Upper lobe of left lung (tissue), 6 donors: ENCODE measurements around the gene PPP6R3. TPM values are rescaled to one million over a fixed set of nuclear protein-coding genes. Genes with fewer than 3 reads are reported as not detected.

Experiments used
- ATAC-seq, 2 donors: fragments of 200-7000 bp; cut with Tn5 transposase; one replicate each; pipeline ENCODE4 v1.9.1; 2022; ENCODE audit warnings: mild to moderate bottlenecking in 2 of 2, moderate library complexity in 2 of 2; ENCODE audit not compliant: low FRiP score in 2 of 2
- DNase-seq, 2 donors: peaks; one replicate each; pipeline ENCODE4 v3.0.0-alpha.2; 2019 to 2020
- H3K27ac ChIP-seq, 4 donors: fragments of 200-600 bp; sonication (generic); one replicate each; pipeline ENCODE4 v1.5.1; 2016 to 2019
- H3K27me3 ChIP-seq, 4 donors: fragments of 200-600 bp; sonication (generic); one replicate each; pipeline ENCODE4 v1.5.1; 2017 to 2019
- H3K36me3 ChIP-seq, 4 donors: fragments of 200-600 bp; sonication (generic); one replicate each; pipeline ENCODE4 v1.5.1; 2016 to 2019
- H3K4me1 ChIP-seq, 4 donors: fragments of 200-600 bp; sonication (generic); one replicate each; pipeline ENCODE4 v1.5.1; 2018 to 2019
- H3K4me3 ChIP-seq, 4 donors: fragments of 200-600 bp; sonication (generic); one replicate each; pipeline ENCODE4 v1.5.1; 2017 to 2019; ENCODE audit warnings: mild to moderate bottlenecking in 2 of 4, moderate library complexity in 1 of 4
- H3K9me3 ChIP-seq, 4 donors: fragments of 200-600 bp; sonication (generic); one replicate each; pipeline ENCODE4 v1.5.1; 2018 to 2019
- EP300 ChIP-seq, 4 donors: sonication (generic); formaldehyde crosslinking; IDR thresholded peaks; one replicate each; pipeline ENCODE4 v1.5.1; 2017; ENCODE audit warnings: antibody characterized with exemption in 4 of 4, control low read depth in 2 of 4
- POLR2A ChIP-seq, 4 donors: fragments of 450-650 bp; IDR thresholded peaks; one replicate each; pipeline ENCODE4 v1.5.1; 2016 to 2017; ENCODE audit warnings: antibody characterized with exemption in 4 of 4, mild to moderate bottlenecking in 2 of 4
- POLR2AphosphoS5 ChIP-seq, 2 donors: sonication (generic); formaldehyde crosslinking; IDR thresholded peaks; one replicate each; pipeline ENCODE4 v1.5.1; 2017; ENCODE audit warnings: antibody characterized with exemption in 2 of 2
- WGBS, 2 donors: methylation state at CpG; one replicate each; pipeline ENCODE4 v1.1.5; 2017 to 2018; 5-methylcytosine and 5-hydroxymethylcytosine counted together
- total RNA-seq, 6 donors: library from RNA; depleted of rRNA in 4 of 6; stranded (reverse); fragments of >200 nt in 4 of 6; gene quantifications; one replicate each; pipeline versions ENCODE4 v1.1.0 to v1.2.1, GENCODE V29; 2016 to 2021
- TF ChIP-seq, protein P1 (sequence below), 6 experiments: fragments of 450-650 bp in 4 of 6; fragments of 200-600 bp in 2 of 6; sonication (generic) in 2 of 6; IDR thresholded peaks; one replicate each; pipeline ENCODE4 v1.5.1; 2016 to 2019; ENCODE audit warnings: antibody characterized with exemption in 6 of 6
- donor health status: DM: no; HTN: no; CAD: no; lungs with moderate emphysema.
- donor health status: DM: no; HTN: yes; CAD: no; lungs with severe emphysema.

PPP6R3 gene
- total RNA-seq, 6 donors from 2014 or later, result 75.7 to 195 (median 114) TPM

DNA sequence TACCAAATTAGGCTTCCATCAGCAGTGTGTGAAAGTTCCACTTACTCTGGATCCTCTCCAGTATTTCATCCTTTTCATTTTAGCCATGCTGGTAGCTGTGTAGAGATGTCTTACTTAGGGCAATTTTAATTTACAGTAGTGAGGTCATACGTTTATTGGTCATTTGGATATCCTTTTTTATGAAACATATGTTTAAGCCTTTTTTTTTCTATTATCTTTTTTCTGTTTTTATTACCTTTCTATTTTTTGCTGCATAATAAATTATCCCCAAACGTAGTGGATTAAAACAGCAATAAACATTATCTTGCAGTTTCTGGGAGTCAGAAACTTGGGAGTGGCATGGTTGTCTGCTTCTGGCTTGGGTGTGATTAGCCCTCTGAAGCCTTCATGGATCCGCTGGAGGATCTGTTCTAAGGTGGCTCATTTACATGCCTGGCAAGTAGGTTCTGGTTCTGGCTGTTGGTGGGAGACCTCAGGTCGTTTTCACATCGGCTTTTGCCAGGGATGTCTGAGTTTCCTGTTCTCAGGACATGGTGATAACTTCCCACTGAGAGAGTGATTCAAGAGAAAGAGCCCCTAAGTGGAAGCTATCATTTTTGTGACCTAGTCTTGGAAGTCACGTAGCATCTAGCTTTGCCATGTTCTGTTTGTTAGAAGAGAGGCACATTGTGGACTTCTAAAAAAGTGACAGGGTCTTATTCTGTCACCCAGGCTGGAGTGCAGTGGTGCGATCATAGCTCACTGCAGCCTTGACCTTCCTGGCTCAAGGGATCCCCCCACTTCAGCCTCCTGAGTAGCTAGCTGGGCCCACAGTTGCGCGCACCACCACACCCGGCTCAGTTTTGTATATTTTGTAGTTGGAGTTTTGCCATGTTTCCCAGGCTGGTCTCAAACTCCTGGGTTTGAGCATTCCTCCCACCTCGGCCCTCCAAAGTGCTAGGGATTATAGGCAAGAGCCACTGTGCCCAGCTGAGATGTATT, 38.6 kb downstream of the PPP6R3 start:
- peaks cover 48 to 67% (median 55%) of the 10 kb centered on the region in 4 donors for H3K4me1 ChIP-seq
- TF ChIP-seq POLR2A (IDR thresholded peaks at IDR 0.05), result no peak
- no peak for TF ChIP-seq EP300 (IDR thresholded peaks at IDR 0.05)
- TF ChIP-seq, protein P1, sequence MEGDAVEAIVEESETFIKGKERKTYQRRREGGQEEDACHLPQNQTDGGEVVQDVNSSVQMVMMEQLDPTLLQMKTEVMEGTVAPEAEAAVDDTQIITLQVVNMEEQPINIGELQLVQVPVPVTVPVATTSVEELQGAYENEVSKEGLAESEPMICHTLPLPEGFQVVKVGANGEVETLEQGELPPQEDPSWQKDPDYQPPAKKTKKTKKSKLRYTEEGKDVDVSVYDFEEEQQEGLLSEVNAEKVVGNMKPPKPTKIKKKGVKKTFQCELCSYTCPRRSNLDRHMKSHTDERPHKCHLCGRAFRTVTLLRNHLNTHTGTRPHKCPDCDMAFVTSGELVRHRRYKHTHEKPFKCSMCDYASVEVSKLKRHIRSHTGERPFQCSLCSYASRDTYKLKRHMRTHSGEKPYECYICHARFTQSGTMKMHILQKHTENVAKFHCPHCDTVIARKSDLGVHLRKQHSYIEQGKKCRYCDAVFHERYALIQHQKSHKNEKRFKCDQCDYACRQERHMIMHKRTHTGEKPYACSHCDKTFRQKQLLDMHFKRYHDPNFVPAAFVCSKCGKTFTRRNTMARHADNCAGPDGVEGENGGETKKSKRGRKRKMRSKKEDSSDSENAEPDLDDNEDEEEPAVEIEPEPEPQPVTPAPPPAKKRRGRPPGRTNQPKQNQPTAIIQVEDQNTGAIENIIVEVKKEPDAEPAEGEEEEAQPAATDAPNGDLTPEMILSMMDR (IDR thresholded peaks at IDR 0.05), result no peak
- no peak for TF ChIP-seq POLR2AphosphoS5 (IDR thresholded peaks at IDR 0.05)
- peak overlapping the region in 1 of 4 donors; percentile 23 for H3K27ac ChIP-seq
- H3K36me3 ChIP-seq, result no peaks in the 10 kb centered on the region
- H3K27me3 ChIP-seq, result no peaks in the 10 kb centered on the region
- no peaks in the 10 kb centered on the region for H3K9me3 ChIP-seq
- WGBS, 2 donors, result 63 to 64% methylated on average over 11 of the region's 11 CpGs
- DNase-seq (no peak), ATAC-seq (no peak)
- H3K4me3 ChIP-seq, result no peak overlapping the region

DNA sequence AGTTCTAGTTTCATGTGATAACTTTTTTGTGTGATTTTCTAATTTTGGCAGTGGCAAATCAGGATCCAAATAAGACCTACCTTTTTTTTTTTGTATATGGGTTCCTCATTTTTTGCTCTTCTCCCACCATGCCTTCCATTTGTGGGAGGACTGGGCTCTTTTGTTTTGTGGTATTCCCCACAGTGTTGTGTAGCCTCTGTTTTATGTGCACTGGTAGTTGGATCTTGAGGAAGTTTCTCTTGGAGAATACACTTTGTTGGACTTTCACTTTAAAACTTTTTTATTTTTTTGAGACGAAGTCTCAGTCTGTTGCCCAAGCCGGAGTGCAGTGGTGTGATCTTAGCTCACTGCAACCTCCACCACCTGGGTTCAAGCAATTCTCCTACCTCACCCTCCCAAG, 39.7 kb downstream of the PPP6R3 start:
- DNase-seq (no peak), ATAC-seq (no peak)
- TF ChIP-seq POLR2AphosphoS5 (IDR thresholded peaks at IDR 0.05) (no peak), POLR2A (IDR thresholded peaks at IDR 0.05) (no peak), EP300 (IDR thresholded peaks at IDR 0.05) (no peak)
- TF ChIP-seq, protein P1 (IDR thresholded peaks at IDR 0.05), result no peak
- Histone ChIP-seq H3K4me3 (no peak overlapping the region), H3K27me3 (no peaks in the 10 kb centered on the region), H3K4me1 (peaks cover 56 to 77% (median 60%) of the 10 kb centered on the region in 4 donors), H3K27ac (no peak overlapping the region), H3K36me3 (no peaks in the 10 kb centered on the region), H3K9me3 (no peaks in the 10 kb centered on the region)
- WGBS, 2 donors, result 56 to 81% methylated on average over 2 of the region's 2 CpGs

DNA sequence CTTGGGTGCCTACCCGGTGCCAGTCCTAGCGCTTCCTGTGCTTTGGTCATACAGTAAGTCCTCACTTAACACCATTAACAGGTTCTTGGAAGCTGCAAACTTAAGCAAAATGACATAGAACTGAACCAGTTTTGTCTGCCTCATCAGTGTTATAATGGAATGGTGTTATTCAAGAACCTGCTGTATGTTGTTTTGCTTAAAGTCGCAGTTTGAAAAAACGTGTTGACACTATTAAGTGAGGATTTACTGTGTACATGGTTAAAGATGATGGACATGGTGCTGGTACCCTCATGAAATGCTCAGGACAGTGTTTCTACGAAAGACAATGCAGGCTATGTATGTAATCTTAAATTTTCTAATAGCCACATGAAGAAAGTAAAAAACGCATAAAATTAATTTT, 41.3 kb downstream of the PPP6R3 start:
- Histone ChIP-seq H3K27me3 (no peaks in the 10 kb centered on the region), H3K36me3 (no peaks in the 10 kb centered on the region), H3K4me3 (no peak overlapping the region), H3K27ac (no peak overlapping the region), H3K9me3 (no peaks in the 10 kb centered on the region), H3K4me1 (peaks cover 60 to 93% (median 67%) of the 10 kb centered on the region in 4 donors)
- ATAC-seq (no peak), DNase-seq (no peak)
- TF ChIP-seq POLR2A (IDR thresholded peaks at IDR 0.05) (no peak), EP300 (IDR thresholded peaks at IDR 0.05) (no peak), POLR2AphosphoS5 (IDR thresholded peaks at IDR 0.05) (no peak)
- TF ChIP-seq, protein P1 (IDR thresholded peaks at IDR 0.05), result no peak
- 91 to 93% methylated on average over 6 of the region's 6 CpGs for WGBS, 2 donors

GRCh38 chr11:68503251-68503687, 42.7 kb downstream of the PPP6R3 start:
- Histone ChIP-seq H3K4me1 (peaks cover 56 to 91% (median 62%) of the 10 kb centered on the region in 4 donors), H3K36me3 (no peaks in the 10 kb centered on the region), H3K9me3 (no peaks in the 10 kb centered on the region), H3K27ac (peak overlapping the region; percentile 15 to 62 (median 38)), H3K27me3 (no peaks in the 10 kb centered on the region), H3K4me3 (no peak overlapping the region)
- 14 to 25% methylated on average over 9 of the region's 9 CpGs for WGBS, 2 donors
- TF ChIP-seq POLR2A (IDR thresholded peaks at IDR 0.05) (no peak), POLR2AphosphoS5 (IDR thresholded peaks at IDR 0.05) (no peak), EP300 (IDR thresholded peaks at IDR 0.05) (no peak)
- TF ChIP-seq, protein P1 (IDR thresholded peaks at IDR 0.05), result no peak
- DNase-seq (no peak), ATAC-seq (peak; percentile 60 to 79)
